Prostate gland (tissue), 2 donors: ENCODE results near the gene DYSF. TPM values are rescaled to one million over a fixed set of nuclear protein-coding genes. Genes with fewer than 3 reads are reported as not detected.
"Not testable (repeated sequence)": the region's sequence is repeated elsewhere in the genome, so short reads cannot be mapped to it uniquely, and the experiment has no call there.

Experiments used
- DNase-seq: peaks from one replicate; pipeline ENCODE4 v3.0.0-alpha.2; 2019; ENCODE audit warnings: low spot score
- H3K27ac ChIP-seq, 2 donors: fragments of 200-600 bp; sonication (generic); 2 replicates each; pipeline ENCODE4 v1.5.1; 2017 to 2019
- H3K27me3 ChIP-seq: fragments of 200-600 bp; sonication (generic); replicated peaks from 2 replicates; pipeline ENCODE4 v1.5.1; 2019; ENCODE audit not compliant: insufficient read depth
- H3K36me3 ChIP-seq, 2 donors: fragments of 200-600 bp; sonication (generic); 1 replicate in 1 of 2; 2 replicates in 1 of 2; pipeline versions ENCODE4 v1.5.1 to v1.8.1; 2017 to 2019
- H3K4me1 ChIP-seq: fragments of 200-600 bp; sonication (generic); replicated peaks from 2 replicates; pipeline ENCODE4 v1.5.1; 2019
- H3K4me3 ChIP-seq, 2 donors: fragments of 200-600 bp; sonication (generic); 2 replicates each; pipeline ENCODE4 v1.5.1; 2017 to 2019
- H3K9me3 ChIP-seq: fragments of 200-600 bp; sonication (generic); 2 replicates; pipeline ENCODE4 v1.5.1; 2017
- POLR2A ChIP-seq: fragments of 450-650 bp; IDR thresholded peaks from one replicate; pipeline ENCODE4 v1.6.1; 2016; ENCODE audit warnings: antibody characterized with exemption, mild to moderate bottlenecking
- POLR2AphosphoS5 ChIP-seq: sonication (generic); formaldehyde crosslinking; IDR thresholded peaks from one replicate; pipeline ENCODE4 v1.6.1; 2017; ENCODE audit warnings: antibody characterized with exemption
- WGBS: methylation state at CpG from one replicate; pipeline ENCODE4 v1.1.5; 2018; 5-methylcytosine and 5-hydroxymethylcytosine counted together
- intact Hi-C: fragments of 100-400 bp; cut with DNase I; formaldehyde crosslinking; loops from one replicate; pipeline ENCODE4 v1.14.2; 2022
- total RNA-seq, 2 donors: library from RNA; depleted of rRNA; stranded (reverse); fragments of >200 nt; gene quantifications; one replicate each; pipeline ENCODE4 v1.1.0, GENCODE V29; 2016
- TF ChIP-seq, protein P1 (sequence below), 4 experiments: fragments of 200-600 bp in 2 of 4; fragments of 450-650 bp in 2 of 4; sonication (generic) in 2 of 4; IDR thresholded peaks; 1 replicate in 3 of 4; 2 replicates in 1 of 4; pipeline ENCODE4 v1.5.1; 2016 to 2019; ENCODE audit warnings: antibody characterized with exemption in 4 of 4, mild to moderate bottlenecking in 2 of 4, moderate library complexity in 2 of 4

DYSF gene
- total RNA-seq, 2 donors from 2014 or later: 5.9 to 9.4 TPM

DNA sequence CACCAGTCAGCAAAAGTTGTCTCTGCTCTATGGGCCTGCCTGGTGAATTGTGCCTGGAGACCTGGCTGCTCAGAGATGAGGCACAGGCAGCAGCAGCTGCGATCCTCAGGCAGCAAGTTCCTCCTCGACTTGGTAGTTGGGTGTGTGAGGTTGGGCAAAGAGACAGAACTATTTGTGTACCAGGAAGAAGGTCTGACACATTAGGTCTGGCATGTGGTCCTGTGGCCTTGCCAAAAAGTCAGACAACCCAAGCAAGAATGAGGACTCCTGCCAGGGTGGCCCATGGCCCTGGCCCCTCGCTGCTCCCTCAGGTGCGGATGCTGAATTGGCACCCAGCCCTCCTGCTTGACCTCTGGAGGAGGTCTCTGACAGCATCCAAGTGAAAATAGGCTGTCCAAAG is 192.7 kb downstream of the DYSF start:
- DNase-seq: peak; percentile 73
- TF ChIP-seq POLR2A (no peak), POLR2AphosphoS5 (peak; percentile 66)
- TF ChIP-seq, protein P1, sequence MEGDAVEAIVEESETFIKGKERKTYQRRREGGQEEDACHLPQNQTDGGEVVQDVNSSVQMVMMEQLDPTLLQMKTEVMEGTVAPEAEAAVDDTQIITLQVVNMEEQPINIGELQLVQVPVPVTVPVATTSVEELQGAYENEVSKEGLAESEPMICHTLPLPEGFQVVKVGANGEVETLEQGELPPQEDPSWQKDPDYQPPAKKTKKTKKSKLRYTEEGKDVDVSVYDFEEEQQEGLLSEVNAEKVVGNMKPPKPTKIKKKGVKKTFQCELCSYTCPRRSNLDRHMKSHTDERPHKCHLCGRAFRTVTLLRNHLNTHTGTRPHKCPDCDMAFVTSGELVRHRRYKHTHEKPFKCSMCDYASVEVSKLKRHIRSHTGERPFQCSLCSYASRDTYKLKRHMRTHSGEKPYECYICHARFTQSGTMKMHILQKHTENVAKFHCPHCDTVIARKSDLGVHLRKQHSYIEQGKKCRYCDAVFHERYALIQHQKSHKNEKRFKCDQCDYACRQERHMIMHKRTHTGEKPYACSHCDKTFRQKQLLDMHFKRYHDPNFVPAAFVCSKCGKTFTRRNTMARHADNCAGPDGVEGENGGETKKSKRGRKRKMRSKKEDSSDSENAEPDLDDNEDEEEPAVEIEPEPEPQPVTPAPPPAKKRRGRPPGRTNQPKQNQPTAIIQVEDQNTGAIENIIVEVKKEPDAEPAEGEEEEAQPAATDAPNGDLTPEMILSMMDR (IDR thresholded peaks at IDR 0.05): no peak
- no peaks in the 10 kb centered on the region for H3K36me3 ChIP-seq
- no peak overlapping the region for H3K27ac ChIP-seq
- intact Hi-C loops: no loop called here
- 23% methylated on average over 4 of the region's 4 CpGs for WGBS
- no peak overlapping the region for H3K4me3 ChIP-seq
- H3K9me3 ChIP-seq: no peaks in the 10 kb centered on the region
- peaks cover 4% of the 10 kb centered on the region for H3K4me1 ChIP-seq
- no peaks in the 10 kb centered on the region for H3K27me3 ChIP-seq

GRCh38 chr2:71647356-71647755 is 194.0 kb downstream of the DYSF start:
- intact Hi-C loops: no loop called here
- Histone ChIP-seq H3K27me3 (no peaks in the 10 kb centered on the region), H3K27ac (no peak overlapping the region), H3K4me3 (no peak overlapping the region), H3K4me1 (peaks cover 4% of the 10 kb centered on the region), H3K9me3 (no peaks in the 10 kb centered on the region), H3K36me3 (no peaks in the 10 kb centered on the region)
- 88% methylated on average over 1 of the region's 1 CpG for WGBS
- DNase-seq: no peak
- no peak for TF ChIP-seq POLR2AphosphoS5

- 56% methylated on average over 2 of the region's 2 CpGs for WGBS
- Histone ChIP-seq H3K4me3 (no peak overlapping the region), H3K27ac (no peak overlapping the region), H3K27me3 (no peaks in the 10 kb centered on the region), H3K9me3 (no peaks in the 10 kb centered on the region), H3K4me1 (no peaks in the 10 kb centered on the region), H3K36me3 (no peaks in the 10 kb centered on the region)
- intact Hi-C loops: no loop called here
- TF ChIP-seq POLR2AphosphoS5 (no peak), POLR2A (no peak)
- TF ChIP-seq, protein P1 (IDR thresholded peaks at IDR 0.05): no peak
- no peak for DNase-seq
Observed at GRCh38 chr2:71655498-71655897, 202.1 kb downstream of the DYSF start.

- H3K27me3 ChIP-seq, intact Hi-C loops, H3K36me3 ChIP-seq, H3K4me3 ChIP-seq, H3K9me3 ChIP-seq, H3K4me1 ChIP-seq, H3K27ac ChIP-seq, DNase-seq: not testable (repeated sequence)
- WGBS: 60% methylated on average over 2 of the region's 2 CpGs
Observed at GRCh38 chr2:71658256-71658655, 204.9 kb downstream of the DYSF start.

GRCh38 chr2:71658771-71659170 is 205.4 kb downstream of the DYSF start:
- H3K4me1 ChIP-seq: no peaks in the 10 kb centered on the region
- no peaks in the 10 kb centered on the region for H3K27me3 ChIP-seq
- H3K36me3 ChIP-seq: no peaks in the 10 kb centered on the region
- H3K4me3 ChIP-seq: no peak overlapping the region
- TF ChIP-seq, protein P1 (IDR thresholded peaks at IDR 0.05): no peak
- TF ChIP-seq POLR2AphosphoS5 (no peak), POLR2A (no peak)
- intact Hi-C loops: no loop called here
- 95% methylated on average over 3 of the region's 3 CpGs for WGBS
- no peak for DNase-seq
- H3K9me3 ChIP-seq: no peaks in the 10 kb centered on the region
- no peak overlapping the region for H3K27ac ChIP-seq

- intact Hi-C loops: no loop called here
- DNase-seq: no peak
Observed at GRCh38 chr2:71659868-71660518, 206.6 kb downstream of the DYSF start.

More at GRCh38 chr2:71659868-71660518, 206.6 kb downstream of the DYSF start:
- Histone ChIP-seq H3K4me1 (no peaks in the 10 kb centered on the region), H3K36me3 (no peaks in the 10 kb centered on the region), H3K27ac (no peak overlapping the region), H3K9me3 (no peaks in the 10 kb centered on the region), H3K4me3 (no peak overlapping the region), H3K27me3 (no peaks in the 10 kb centered on the region)
- WGBS: 69% methylated on average over 5 of the region's 5 CpGs
- no peak for TF ChIP-seq POLR2A
- TF ChIP-seq, protein P1 (IDR thresholded peaks at IDR 0.05): no peak
- no peak for TF ChIP-seq POLR2AphosphoS5
